Smooth muscle cell (in vitro differentiated cells): ENCODE results near the gene FNDC10. TPM values are rescaled to one million over a fixed set of nuclear protein-coding genes. Genes with fewer than 3 reads are reported as not detected.

Experiments used
- DNase-seq: peaks from one replicate; lab custom pipeline; 2025; ENCODE audit not compliant: unreplicated experiment; lab: John Stamatoyannopoulos, UW
- H2AFZ ChIP-seq: fragments of 200-600 bp; sonication (generic); 2 replicates; pipeline ENCODE4 v1.6.0; 2016; ENCODE audit warnings: antibody characterized with exemption, low read depth, mild to moderate bottlenecking
- H3F3A ChIP-seq: fragments of 200-600 bp; sonication (generic); 2 replicates; pipeline ENCODE4 v1.6.0; 2017; ENCODE audit warnings: antibody characterized with exemption, low read depth
- H3K27ac ChIP-seq: fragments of 200-600 bp; sonication (generic); 2 replicates; pipeline ENCODE4 v1.5.1; 2016; ENCODE audit warnings: low read depth, mild to moderate bottlenecking
- H3K27me3 ChIP-seq: fragments of 200-600 bp; sonication (generic); 2 replicates; pipeline ENCODE4 v1.6.1; 2016; ENCODE audit warnings: low read depth, mild to moderate bottlenecking
- H3K36me3 ChIP-seq: fragments of 200-600 bp; sonication (generic); 2 replicates; pipeline ENCODE4 v1.5.1; 2016; ENCODE audit warnings: low read depth
- H3K4me1 ChIP-seq: fragments of 200-600 bp; sonication (generic); 2 replicates; pipeline ENCODE4 v1.5.1; 2016; ENCODE audit warnings: low read depth
- H3K4me2 ChIP-seq: fragments of 200-600 bp; sonication (generic); 2 replicates; pipeline ENCODE4 v1.6.0; 2016; ENCODE audit warnings: mild to moderate bottlenecking
- H3K4me3 ChIP-seq: fragments of 200-600 bp; sonication (generic); 2 replicates; pipeline ENCODE4 v1.5.1; 2016; ENCODE audit warnings: mild to moderate bottlenecking
- H3K79me2 ChIP-seq: fragments of 200-600 bp; sonication (generic); 2 replicates; pipeline ENCODE4 v1.6.0; 2016; ENCODE audit warnings: low read depth, mild to moderate bottlenecking
- H3K9ac ChIP-seq: fragments of 200-600 bp; sonication (generic); 2 replicates; pipeline ENCODE4 v1.6.0; 2016; ENCODE audit warnings: low read depth
- H3K9me3 ChIP-seq: fragments of 200-600 bp; sonication (generic); replicated peaks from 2 replicates; pipeline ENCODE4 v1.5.1; 2016; ENCODE audit warnings: low read depth
- H4K20me1 ChIP-seq: fragments of 200-600 bp; sonication (generic); 2 replicates; pipeline ENCODE4 v1.6.0; 2016; ENCODE audit warnings: low read depth
- WGBS: methylation state at CpG from one replicate; pipeline ENCODE4 v1.1.7; 2016; ENCODE audit warnings: low lambda C conversion rate; 5-methylcytosine and 5-hydroxymethylcytosine counted together
- polyA plus RNA-seq: library from polyadenylated mRNA; unstranded; fragments of >200 nt; fragmentation: Nextera tagmentation; extraction: Ambion mirVana; gene quantifications from 2 replicates; pipeline ENCODE4 v1.2.1, GENCODE V29; 2016
- total RNA-seq: library from RNA; depleted of rRNA; stranded (reverse); fragments of >200 nt; gene quantifications from 2 replicates; pipeline ENCODE4 v1.2.3, GENCODE V29; 2014
- TF ChIP-seq, protein P1 (sequence below): fragments of 200-600 bp; sonication (generic); IDR thresholded peaks from 2 replicates; pipeline ENCODE4 v1.5.1; 2017; ENCODE audit warnings: borderline replicate concordance, mild to moderate bottlenecking, antibody characterized with exemption; ENCODE audit not compliant: insufficient read depth, poor library complexity, severe bottlenecking

The FNDC10 gene
- total and polyA plus RNA-seq, 2 experiments from 2014 or later, result 9.1 to 22.5 TPM

DNA sequence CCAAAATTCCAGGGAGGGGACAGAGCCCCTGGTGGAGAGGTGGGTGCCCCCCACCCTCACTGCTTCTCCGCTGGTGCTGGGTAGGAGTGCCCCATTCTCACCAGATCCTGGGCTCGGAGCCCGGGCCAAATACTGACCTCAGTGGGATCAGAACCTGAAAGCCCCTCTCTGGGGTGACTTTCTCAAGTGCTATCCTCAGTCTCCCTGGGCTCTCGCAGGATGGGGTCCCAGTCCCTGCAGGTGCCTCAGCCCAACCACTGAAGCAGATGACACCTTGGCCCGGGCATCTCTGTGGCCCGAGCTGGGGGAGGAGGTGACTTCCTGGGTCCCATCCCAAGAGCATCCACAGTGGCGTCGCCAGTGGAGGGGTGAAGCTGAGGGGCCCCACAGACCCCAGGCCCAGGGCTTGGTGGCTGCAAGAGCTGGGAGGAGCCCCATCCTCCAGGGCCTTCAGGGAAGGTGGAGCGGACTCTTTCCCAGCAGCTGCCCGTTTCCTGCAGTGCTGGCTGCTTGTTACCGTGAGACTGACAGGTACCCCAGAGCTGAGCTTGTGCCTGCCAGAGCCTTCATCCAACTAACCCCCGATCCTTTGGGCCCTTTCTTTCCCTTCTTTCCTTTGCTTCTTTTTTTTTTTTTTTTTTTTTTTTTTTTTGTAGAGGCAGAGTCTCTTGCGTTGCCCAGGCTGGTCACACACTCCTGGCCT lies 3.9 kb upstream of the FNDC10 start:
- Histone ChIP-seq H4K20me1 (no peaks in the 10 kb centered on the region), H3K27me3 (peaks cover 25% of the 10 kb centered on the region), H2AFZ (no peak overlapping the region), H3K4me1 (no peaks in the 10 kb centered on the region), H3K36me3 (no peaks in the 10 kb centered on the region), H3K79me2 (no peaks in the 10 kb centered on the region), H3K27ac (no peak overlapping the region), H3K9ac (no peak overlapping the region), H3K4me3 (no peak overlapping the region), H3K9me3 (no peaks in the 10 kb centered on the region), H3F3A (no peaks in the 10 kb centered on the region), H3K4me2 (no peak overlapping the region)
- 83% methylated on average over 13 of the region's 13 CpGs for WGBS
- TF ChIP-seq, protein P1, sequence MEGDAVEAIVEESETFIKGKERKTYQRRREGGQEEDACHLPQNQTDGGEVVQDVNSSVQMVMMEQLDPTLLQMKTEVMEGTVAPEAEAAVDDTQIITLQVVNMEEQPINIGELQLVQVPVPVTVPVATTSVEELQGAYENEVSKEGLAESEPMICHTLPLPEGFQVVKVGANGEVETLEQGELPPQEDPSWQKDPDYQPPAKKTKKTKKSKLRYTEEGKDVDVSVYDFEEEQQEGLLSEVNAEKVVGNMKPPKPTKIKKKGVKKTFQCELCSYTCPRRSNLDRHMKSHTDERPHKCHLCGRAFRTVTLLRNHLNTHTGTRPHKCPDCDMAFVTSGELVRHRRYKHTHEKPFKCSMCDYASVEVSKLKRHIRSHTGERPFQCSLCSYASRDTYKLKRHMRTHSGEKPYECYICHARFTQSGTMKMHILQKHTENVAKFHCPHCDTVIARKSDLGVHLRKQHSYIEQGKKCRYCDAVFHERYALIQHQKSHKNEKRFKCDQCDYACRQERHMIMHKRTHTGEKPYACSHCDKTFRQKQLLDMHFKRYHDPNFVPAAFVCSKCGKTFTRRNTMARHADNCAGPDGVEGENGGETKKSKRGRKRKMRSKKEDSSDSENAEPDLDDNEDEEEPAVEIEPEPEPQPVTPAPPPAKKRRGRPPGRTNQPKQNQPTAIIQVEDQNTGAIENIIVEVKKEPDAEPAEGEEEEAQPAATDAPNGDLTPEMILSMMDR, result no peak
- DNase-seq, result no peak

DNA sequence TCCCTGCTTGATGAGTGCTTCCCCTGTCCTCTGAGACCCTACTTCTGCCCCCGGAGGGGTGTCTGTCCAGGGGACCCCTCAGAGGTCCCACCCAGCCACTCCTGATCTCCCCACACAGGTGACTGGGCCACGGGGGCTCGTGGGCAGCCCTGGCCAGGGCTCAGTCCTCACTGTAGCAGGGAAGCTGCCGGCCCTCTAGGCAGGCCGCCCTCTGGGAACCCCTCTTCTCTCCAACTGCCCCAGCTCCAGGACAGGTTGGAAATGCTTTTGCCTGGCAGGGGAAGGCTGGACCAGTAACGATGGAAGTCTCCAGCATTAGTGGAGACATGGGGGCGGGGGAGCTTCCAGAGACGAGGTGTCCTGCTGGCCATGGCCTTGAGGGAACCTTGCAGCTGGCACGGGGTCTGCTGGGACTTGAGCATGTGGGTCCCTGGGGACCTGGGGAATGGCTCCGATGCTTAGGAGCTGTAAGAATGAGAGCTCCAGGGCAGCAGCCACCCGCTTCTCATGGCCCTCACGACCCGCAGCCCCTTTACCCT lies 3.1 kb upstream of the FNDC10 start:
- no peak for DNase-seq
- no peaks in the 10 kb centered on the region for H3K4me1 ChIP-seq
- H4K20me1 ChIP-seq, result no peaks in the 10 kb centered on the region
- TF ChIP-seq, protein P1, result no peak
- no peak overlapping the region for H3K27ac ChIP-seq
- H2AFZ ChIP-seq, result no peak overlapping the region
- no peak overlapping the region for H3K9ac ChIP-seq
- no peaks in the 10 kb centered on the region for H3K9me3 ChIP-seq
- H3K4me3 ChIP-seq, result no peak overlapping the region
- H3F3A ChIP-seq, result no peaks in the 10 kb centered on the region
- H3K27me3 ChIP-seq, result peaks cover 33% of the 10 kb centered on the region
- 82% methylated on average over 13 of the region's 13 CpGs for WGBS
- H3K4me2 ChIP-seq, result no peak overlapping the region
- no peaks in the 10 kb centered on the region for H3K36me3 ChIP-seq
- H3K79me2 ChIP-seq, result no peaks in the 10 kb centered on the region

DNA sequence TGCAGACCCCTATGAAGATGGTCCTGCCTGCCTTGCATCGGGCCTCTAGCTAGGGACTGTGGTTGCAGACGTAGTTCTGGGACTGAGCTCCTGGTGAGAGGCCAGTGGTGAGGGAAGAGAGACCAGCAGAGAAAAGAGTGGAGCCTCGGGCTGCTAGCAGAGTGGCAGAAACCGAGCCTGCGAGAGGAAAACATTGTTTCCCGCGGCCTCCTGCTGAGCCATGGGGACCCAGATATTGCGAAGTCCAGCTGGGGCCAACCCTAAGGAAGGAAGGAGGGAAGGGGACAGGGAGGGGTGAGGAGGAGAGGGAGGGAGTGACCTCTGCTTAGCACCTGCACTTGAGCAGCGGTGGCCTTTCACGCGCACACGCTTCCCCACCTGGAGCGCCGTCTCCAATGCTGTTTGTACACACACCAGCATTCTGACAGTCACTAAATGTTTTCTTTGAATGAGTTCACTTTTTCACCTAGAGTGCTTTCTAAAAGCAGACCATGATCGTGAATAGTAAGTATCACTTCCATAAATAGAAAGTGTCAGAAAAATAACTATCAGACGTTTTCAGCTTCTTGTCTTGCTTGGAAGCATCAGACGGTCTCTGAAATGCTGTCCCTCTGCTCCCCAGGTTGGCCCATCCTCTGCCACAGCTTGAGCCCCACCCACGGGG lies 2.5 kb upstream of the FNDC10 start:
- no peak overlapping the region for H3K4me2 ChIP-seq
- H3K27ac ChIP-seq, result no peak overlapping the region
- H2AFZ ChIP-seq, result no peak overlapping the region
- no peak for DNase-seq
- no peaks in the 10 kb centered on the region for H3K79me2 ChIP-seq
- H3F3A ChIP-seq, result no peaks in the 10 kb centered on the region
- H3K9ac ChIP-seq, result no peak overlapping the region
- TF ChIP-seq, protein P1, result no peak
- H4K20me1 ChIP-seq, result no peaks in the 10 kb centered on the region
- H3K9me3 ChIP-seq, result no peaks in the 10 kb centered on the region
- H3K4me3 ChIP-seq, result no peak overlapping the region
- H3K27me3 ChIP-seq, result peaks cover 39% of the 10 kb centered on the region
- no peaks in the 10 kb centered on the region for H3K4me1 ChIP-seq
- 79% methylated on average over 18 of the region's 18 CpGs for WGBS
- no peaks in the 10 kb centered on the region for H3K36me3 ChIP-seq
